A549 (cell line): ENCODE measurements around the gene GDPD3.

ENCODE experiments used
- CHD4 ChIP-seq: fragments of 200-600 bp; sonication (generic); IDR thresholded peaks from 2 replicates; pipeline ENCODE4 v1.6.1; 2016; ENCODE audit warnings: antibody characterized with exemption, mild to moderate bottlenecking, borderline replicate concordance
- EP300 ChIP-seq, 2 experiments: fragments of >200 bp; sonication (Bioruptor Twin); formaldehyde crosslinking; IDR thresholded peaks; 2 replicates in 1 of 2; 3 replicates in 1 of 2; pipeline ENCODE4 v1.6.1; 2016 to 2017
- HDAC2 ChIP-seq: fragments of 200-600 bp; sonication (generic); IDR thresholded peaks from 2 replicates; pipeline ENCODE4 v1.6.1; 2016
- KDM1A ChIP-seq: fragments of 200-600 bp; sonication (generic); IDR thresholded peaks from 2 replicates; pipeline ENCODE4 v1.6.1; 2016; ENCODE audit warnings: low read depth, mild to moderate bottlenecking
- KDM5A ChIP-seq: fragments of 200-600 bp; sonication (generic); IDR thresholded peaks from 2 replicates; pipeline ENCODE4 v1.6.1; 2016; ENCODE audit warnings: antibody characterized with exemption, mild to moderate bottlenecking
- MAZ ChIP-seq: fragments of 150-350 bp; IDR thresholded peaks from 2 replicates; pipeline ENCODE4 v1.6.1; 2014; ENCODE audit warnings: antibody characterized with exemption, low read depth, low read length, borderline replicate concordance
- POLR2A ChIP-seq: IDR thresholded peaks from 2 replicates; pipeline ENCODE4 v1.6.1; 2012; ENCODE audit warnings: mild to moderate bottlenecking, low read length
- RAD21 ChIP-seq, 2 experiments: fragments of >200 bp in 1 of 2; sonication (Bioruptor Twin) in 1 of 2; formaldehyde crosslinking in 1 of 2; IDR thresholded peaks in 1 of 2; conservative IDR thresholded peaks in 1 of 2; 2 replicates in 1 of 2; 3 replicates in 1 of 2; pipeline ENCODE4 v1.6.1; 2012 to 2018; ENCODE audit warnings: inconsistent platforms in 1 of 2
- RCOR1 ChIP-seq: fragments of 150-350 bp; IDR thresholded peaks from 2 replicates; pipeline ENCODE4 v1.6.1; 2014; ENCODE audit warnings: antibody characterized with exemption, low read length, low read depth
- RFX5 ChIP-seq: fragments of 450-650 bp; IDR thresholded peaks from 2 replicates; pipeline ENCODE4 v1.7.1; 2014; ENCODE audit warnings: antibody characterized with exemption, mild to moderate bottlenecking, moderate library complexity
- SREBF2 ChIP-seq: fragments of 450-650 bp; IDR thresholded peaks from 2 replicates; pipeline ENCODE4 v1.6.1; 2014; ENCODE audit warnings: mild to moderate bottlenecking, moderate library complexity
- TF ChIP-seq, protein P1 (sequence below): fragments of >200 bp; sonication (Bioruptor Twin); formaldehyde crosslinking; IDR thresholded peaks from 3 replicates; pipeline ENCODE4 v1.5.1; 2016
- TF ChIP-seq, protein P2 (sequence below): fragments of 200-600 bp; sonication (generic); IDR thresholded peaks from 2 replicates; pipeline ENCODE4 v1.6.1; 2016; ENCODE audit warnings: antibody characterized with exemption, mild to moderate bottlenecking, moderate library complexity
- TF ChIP-seq, protein P3 (sequence below): fragments of 450-650 bp; IDR thresholded peaks from 2 replicates; pipeline ENCODE4 v1.6.1; 2014; ENCODE audit warnings: antibody characterized with exemption

DNA sequence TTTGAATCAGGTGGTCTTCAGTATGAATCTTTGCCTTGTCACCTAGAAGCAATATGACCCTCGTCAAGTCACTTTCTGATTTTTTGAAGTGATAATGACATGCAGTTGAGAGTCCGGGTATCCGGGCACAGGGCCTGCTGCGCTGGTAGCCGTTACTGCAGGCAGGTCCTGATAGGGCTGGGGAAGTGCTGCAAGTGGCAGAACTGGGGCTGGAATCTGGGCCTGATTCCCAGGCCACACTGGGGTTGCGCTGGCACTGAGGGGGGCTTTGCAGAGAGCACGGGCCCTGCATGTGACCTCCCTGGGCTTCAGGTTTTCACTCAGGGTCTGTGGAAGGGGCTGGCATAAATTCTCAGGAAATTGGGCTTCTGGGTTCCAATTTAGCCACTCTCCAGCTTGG is 34.6 kb downstream of the GDPD3 start:
- TF ChIP-seq, protein P1, sequence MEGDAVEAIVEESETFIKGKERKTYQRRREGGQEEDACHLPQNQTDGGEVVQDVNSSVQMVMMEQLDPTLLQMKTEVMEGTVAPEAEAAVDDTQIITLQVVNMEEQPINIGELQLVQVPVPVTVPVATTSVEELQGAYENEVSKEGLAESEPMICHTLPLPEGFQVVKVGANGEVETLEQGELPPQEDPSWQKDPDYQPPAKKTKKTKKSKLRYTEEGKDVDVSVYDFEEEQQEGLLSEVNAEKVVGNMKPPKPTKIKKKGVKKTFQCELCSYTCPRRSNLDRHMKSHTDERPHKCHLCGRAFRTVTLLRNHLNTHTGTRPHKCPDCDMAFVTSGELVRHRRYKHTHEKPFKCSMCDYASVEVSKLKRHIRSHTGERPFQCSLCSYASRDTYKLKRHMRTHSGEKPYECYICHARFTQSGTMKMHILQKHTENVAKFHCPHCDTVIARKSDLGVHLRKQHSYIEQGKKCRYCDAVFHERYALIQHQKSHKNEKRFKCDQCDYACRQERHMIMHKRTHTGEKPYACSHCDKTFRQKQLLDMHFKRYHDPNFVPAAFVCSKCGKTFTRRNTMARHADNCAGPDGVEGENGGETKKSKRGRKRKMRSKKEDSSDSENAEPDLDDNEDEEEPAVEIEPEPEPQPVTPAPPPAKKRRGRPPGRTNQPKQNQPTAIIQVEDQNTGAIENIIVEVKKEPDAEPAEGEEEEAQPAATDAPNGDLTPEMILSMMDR, result no peak
- no peak for TF ChIP-seq RCOR1
- no peak for TF ChIP-seq KDM5A
- TF ChIP-seq, protein P2, sequence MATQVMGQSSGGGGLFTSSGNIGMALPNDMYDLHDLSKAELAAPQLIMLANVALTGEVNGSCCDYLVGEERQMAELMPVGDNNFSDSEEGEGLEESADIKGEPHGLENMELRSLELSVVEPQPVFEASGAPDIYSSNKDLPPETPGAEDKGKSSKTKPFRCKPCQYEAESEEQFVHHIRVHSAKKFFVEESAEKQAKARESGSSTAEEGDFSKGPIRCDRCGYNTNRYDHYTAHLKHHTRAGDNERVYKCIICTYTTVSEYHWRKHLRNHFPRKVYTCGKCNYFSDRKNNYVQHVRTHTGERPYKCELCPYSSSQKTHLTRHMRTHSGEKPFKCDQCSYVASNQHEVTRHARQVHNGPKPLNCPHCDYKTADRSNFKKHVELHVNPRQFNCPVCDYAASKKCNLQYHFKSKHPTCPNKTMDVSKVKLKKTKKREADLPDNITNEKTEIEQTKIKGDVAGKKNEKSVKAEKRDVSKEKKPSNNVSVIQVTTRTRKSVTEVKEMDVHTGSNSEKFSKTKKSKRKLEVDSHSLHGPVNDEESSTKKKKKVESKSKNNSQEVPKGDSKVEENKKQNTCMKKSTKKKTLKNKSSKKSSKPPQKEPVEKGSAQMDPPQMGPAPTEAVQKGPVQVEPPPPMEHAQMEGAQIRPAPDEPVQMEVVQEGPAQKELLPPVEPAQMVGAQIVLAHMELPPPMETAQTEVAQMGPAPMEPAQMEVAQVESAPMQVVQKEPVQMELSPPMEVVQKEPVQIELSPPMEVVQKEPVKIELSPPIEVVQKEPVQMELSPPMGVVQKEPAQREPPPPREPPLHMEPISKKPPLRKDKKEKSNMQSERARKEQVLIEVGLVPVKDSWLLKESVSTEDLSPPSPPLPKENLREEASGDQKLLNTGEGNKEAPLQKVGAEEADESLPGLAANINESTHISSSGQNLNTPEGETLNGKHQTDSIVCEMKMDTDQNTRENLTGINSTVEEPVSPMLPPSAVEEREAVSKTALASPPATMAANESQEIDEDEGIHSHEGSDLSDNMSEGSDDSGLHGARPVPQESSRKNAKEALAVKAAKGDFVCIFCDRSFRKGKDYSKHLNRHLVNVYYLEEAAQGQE, result no peak
- TF ChIP-seq POLR2A, result no peak
- TF ChIP-seq CHD4, result no peak
- no peak for TF ChIP-seq MAZ
- TF ChIP-seq EP300 (IDR thresholded peaks at IDR 0.05), result no peak
- TF ChIP-seq, protein P3, sequence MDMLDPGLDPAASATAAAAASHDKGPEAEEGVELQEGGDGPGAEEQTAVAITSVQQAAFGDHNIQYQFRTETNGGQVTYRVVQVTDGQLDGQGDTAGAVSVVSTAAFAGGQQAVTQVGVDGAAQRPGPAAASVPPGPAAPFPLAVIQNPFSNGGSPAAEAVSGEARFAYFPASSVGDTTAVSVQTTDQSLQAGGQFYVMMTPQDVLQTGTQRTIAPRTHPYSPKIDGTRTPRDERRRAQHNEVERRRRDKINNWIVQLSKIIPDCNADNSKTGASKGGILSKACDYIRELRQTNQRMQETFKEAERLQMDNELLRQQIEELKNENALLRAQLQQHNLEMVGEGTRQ, result no peak
- TF ChIP-seq SREBF2, result no peak
- no peak for TF ChIP-seq RAD21 (conservative IDR thresholded peaks at IDR 0.05 in 1 of 2, IDR thresholded peaks at IDR 0.05 in 1 of 2)
- TF ChIP-seq RFX5, result no peak
- TF ChIP-seq HDAC2, result no peak
- no peak for TF ChIP-seq KDM1A
